GM12878 (cell line): ENCODE data around the gene RIMBP2. TPM values are rescaled to one million over a fixed set of nuclear protein-coding genes. Genes with fewer than 3 reads are reported as not detected.

Experiments
- ATAC-seq: fragments of 200-7000 bp; cut with Tn5 transposase; 3 replicates; pipeline ENCODE4 v1.9.1; 2020; ENCODE audit warnings: mild to moderate bottlenecking, moderate library complexity
- BruUV-seq: library from RNA; stranded (reverse); fragments of 400-500 nt; replicated peaks from 2 replicates; lab custom pipeline; 2021; lab: Mats Ljungman, UMichigan
- CTCF ChIA-PET: fragments of 300-600 bp; sonication (Branson Sonifier 250); formaldehyde crosslinking; extraction: SDS; loops from one replicate; lab custom pipeline; 2021; ENCODE audit warnings: inconsistent platforms; lab: Yijun Ruan, JAX
- POLR2A ChIA-PET: fragments of 350-600 bp; formaldehyde crosslinking; extraction: SDS; loops from one replicate; lab custom pipeline; 2021; ENCODE audit warnings: inconsistent platforms; lab: Charles Lee
- RAD21 ChIA-PET: fragments of 300-600 bp; sonication (Branson Sonifier 250); formaldehyde crosslinking; loops from one replicate; lab custom pipeline; 2023; ENCODE audit warnings: antibody characterized with exemption; ENCODE audit not compliant: unreplicated experiment; lab: Charles Lee
- SMC1A ChIA-PET: fragments of 300-600 bp; sonication (Branson Sonifier 250); formaldehyde crosslinking; loops from one replicate; lab custom pipeline; 2023; ENCODE audit not compliant: unreplicated experiment, uncharacterized antibody; lab: Charles Lee
- DNase-seq: peaks from one replicate; pipeline ENCODE4 v3.0.0-alpha.2; 2011; ENCODE audit warnings: low read depth, low spot score
- FAIRE-seq: peaks from 3 replicates; lab custom pipeline; 2011; peaks lifted over from hg19 to GRCh38; lab: Jason Lieb, UNC
- H2AFZ ChIP-seq: 2 replicates; pipeline ENCODE4 v1.6.0; 2011; ENCODE audit warnings: low read depth, low read length, control low read depth; ENCODE audit not compliant: control insufficient read depth
- H3K27ac ChIP-seq: 2 replicates; pipeline ENCODE4 v1.5.1; 2011; ENCODE audit warnings: control low read depth; ENCODE audit not compliant: control insufficient read depth, insufficient read depth
- H3K27me3 ChIP-seq, 2 experiments: replicated peaks in 1 of 2; 2 replicates each; pipeline versions ENCODE4 v1.6.0 to v1.6.1; 2011; ENCODE audit warnings: low read length in 1 of 2; ENCODE audit not compliant: control insufficient read depth in 2 of 2, insufficient read depth in 2 of 2
- H3K36me3 ChIP-seq, 2 experiments: 2 replicates each; pipeline ENCODE4 v1.5.1; 2011; ENCODE audit warnings: low read length in 1 of 2; ENCODE audit not compliant: control insufficient read depth in 2 of 2, insufficient read depth in 2 of 2
- H3K4me1 ChIP-seq: 2 replicates; pipeline ENCODE4 v1.6.1; 2011; ENCODE audit warnings: mild to moderate bottlenecking, low read length, moderate library complexity, mixed read lengths; ENCODE audit not compliant: control insufficient read depth, insufficient read depth
- H3K4me2 ChIP-seq: 2 replicates; pipeline ENCODE4 v1.6.0; 2011; ENCODE audit warnings: control low read depth; ENCODE audit not compliant: control insufficient read depth, insufficient read depth
- H3K4me3 ChIP-seq: fragments of 200-600 bp; sonication (generic); 2 replicates; pipeline ENCODE4 v1.5.1; 2016
- H3K79me2 ChIP-seq: 2 replicates; pipeline ENCODE4 v1.6.0; 2011; ENCODE audit warnings: low read length; ENCODE audit not compliant: control insufficient read depth, insufficient read depth
- H3K9ac ChIP-seq: 2 replicates; pipeline ENCODE4 v1.8.0; 2011; ENCODE audit warnings: low read length, control low read depth, mixed read lengths; ENCODE audit not compliant: control insufficient read depth, insufficient read depth
- H3K9me3 ChIP-seq: replicated peaks from 3 replicates; pipeline ENCODE4 v1.5.1; 2011; ENCODE audit warnings: mild to moderate bottlenecking, low read length; ENCODE audit not compliant: control insufficient read depth, insufficient read depth
- H4K20me1 ChIP-seq: 2 replicates; pipeline ENCODE4 v1.6.0; 2011; ENCODE audit not compliant: control insufficient read depth, insufficient read depth
- BCL11A ChIP-seq: IDR thresholded peaks from 2 replicates; pipeline ENCODE4 v1.6.1; 2011; ENCODE audit warnings: low read depth, low read length
- CBX5 ChIP-seq: sonication (generic); IDR thresholded peaks from 2 replicates; pipeline ENCODE4 v1.6.1; 2016; ENCODE audit warnings: low read depth, moderate library complexity, mild to moderate bottlenecking, inconsistent platforms
- HDAC2 ChIP-seq: fragments of 200-600 bp; sonication (generic); IDR thresholded peaks from 2 replicates; pipeline ENCODE4 v1.6.1; 2017
- HDGF ChIP-seq: fragments of 450-650 bp; IDR thresholded peaks from 2 replicates; pipeline ENCODE4 v1.6.1; 2016; ENCODE audit warnings: antibody characterized with exemption
- KLF5 ChIP-seq: fragments of 450-650 bp; IDR thresholded peaks from 2 replicates; pipeline ENCODE4 v1.6.1; 2014; ENCODE audit warnings: mild to moderate bottlenecking; ENCODE audit not compliant: partially characterized antibody
- NFIC ChIP-seq: IDR thresholded peaks from 2 replicates; pipeline ENCODE4 v1.6.1; 2012; ENCODE audit warnings: low read depth, mild to moderate bottlenecking, inconsistent platforms, low read length, moderate library complexity
- NFYB ChIP-seq: IDR thresholded peaks from 2 replicates; pipeline ENCODE4 v1.6.1; 2011; ENCODE audit warnings: low read depth, mild to moderate bottlenecking, low read length, improper control_type of control experiment, moderate library complexity; ENCODE audit not compliant: insufficient read depth
- NR2C1 ChIP-seq: fragments of 450-650 bp; IDR thresholded peaks from 2 replicates; pipeline ENCODE4 v1.6.1; 2017; ENCODE audit warnings: antibody characterized with exemption, mild to moderate bottlenecking, moderate library complexity
- NRF1 ChIP-seq: conservative IDR thresholded peaks from 2 replicates; pipeline ENCODE4 v1.6.1; 2011; ENCODE audit warnings: mild to moderate bottlenecking, low read depth, low read length, improper control_type of control experiment
- RAD51 ChIP-seq: fragments of 450-650 bp; IDR thresholded peaks from 2 replicates; pipeline ENCODE4 v1.6.1; 2016; ENCODE audit warnings: moderate library complexity, mild to moderate bottlenecking, inconsistent platforms
- RELA ChIP-seq: fragments of 450-650 bp; IDR thresholded peaks from 2 replicates; pipeline ENCODE4 v1.8.0; 2014; ENCODE audit warnings: borderline replicate concordance; ENCODE audit not compliant: partially characterized antibody
- SMC3 ChIP-seq: IDR thresholded peaks from 2 replicates; pipeline ENCODE4 v1.6.1; 2011; ENCODE audit warnings: low read length, improper control_type of control experiment, borderline replicate concordance
- SUPT20H ChIP-seq: IDR thresholded peaks from 2 replicates; pipeline ENCODE4 v1.6.1; 2011; ENCODE audit warnings: low read depth, mild to moderate bottlenecking, low read length, moderate library complexity, borderline replicate concordance; ENCODE audit not compliant: control insufficient read depth
- TARDBP ChIP-seq: IDR thresholded peaks from 2 replicates; pipeline ENCODE4 v1.6.1; 2016; ENCODE audit warnings: borderline replicate concordance
- USF2 ChIP-seq: IDR thresholded peaks from 2 replicates; pipeline ENCODE4 v1.6.1; 2011; ENCODE audit warnings: low read depth, low read length, improper control_type of control experiment, borderline replicate concordance
- ZBED1 ChIP-seq: IDR thresholded peaks from 2 replicates; pipeline ENCODE4 v1.6.1; 2016; ENCODE audit warnings: borderline replicate concordance
- ZBTB40 ChIP-seq: fragments of 450-650 bp; IDR thresholded peaks from 2 replicates; pipeline ENCODE4 v1.6.1; 2016; ENCODE audit warnings: mild to moderate bottlenecking, moderate library complexity, borderline replicate concordance
- ZZZ3 ChIP-seq: IDR thresholded peaks from 2 replicates; pipeline ENCODE4 v1.6.1; 2011; ENCODE audit warnings: low read depth; ENCODE audit not compliant: control insufficient read depth, insufficient read length
- WGBS: methylation state at CpG from one replicate; pipeline ENCODE4 v1.1.6; 2016; ENCODE audit warnings: low lambda C conversion rate; ENCODE audit not compliant: insufficient replicate concordance, insufficient coverage; ENCODE audit errors: missing lambda C conversion rate; 5-methylcytosine and 5-hydroxymethylcytosine counted together
- in situ Hi-C: fragments of 300-500 bp; cut with MboI; formaldehyde crosslinking; loops from 9 replicates; pipeline ENCODE4 v1.14.3; 2018; ENCODE audit warnings: mixed read lengths
- intact Hi-C: fragments of 100-400 bp; cut with micrococcal nuclease; formaldehyde crosslinking; loops from one replicate; pipeline ENCODE4 v1.14.2; 2022; ENCODE audit not compliant: unreplicated experiment
- polyA plus RNA-seq, 11 experiments: library from polyadenylated mRNA; depleted of rRNA in 4 of 11; unstranded in 6 of 11; stranded (reverse) in 5 of 11; fragments of >200 nt; fragmentation: Nextera tagmentation in 4 of 11; fragmentation: Illumina TruSeq in 1 of 11; extraction: Ambion mirVana in 4 of 11; extraction: Trizol in 1 of 11; gene quantifications; 1 replicate in 1 of 11; 2 replicates in 10 of 11; pipeline versions ENCODE4 v1.2.1 to v1.2.3, GENCODE V29; 2011 to 2016; ENCODE audit warnings: inconsistent platforms in 2 of 11, missing spikeins in 2 of 11, low read depth in 1 of 11
- total RNA-seq, 4 experiments: library from RNA; depleted of rRNA in 3 of 4; stranded (reverse); fragments of >200 nt in 3 of 4; fragmentation: Illumina TruSeq in 1 of 4; extraction: Trizol in 1 of 4; gene quantifications; 2 replicates each; pipeline versions ENCODE4 v1.2.1 to v1.2.3, GENCODE V29; 2013 to 2021
- TF ChIP-seq, protein P1 (sequence below): fragments of 450-650 bp; IDR thresholded peaks from 2 replicates; pipeline ENCODE4 v1.6.1; 2017; ENCODE audit warnings: low read depth, mild to moderate bottlenecking, moderate library complexity

The RIMBP2 gene
- total and polyA plus RNA-seq, 10 of the 15 experiments (the other 5 are each of a cell fraction or from before 2014, with no cell fraction given), result 0.04 to 2.9 (median 0.07) TPM; not detected in 1

GRCh38 chr12:130374083-130374482, 342.0 kb downstream of the RIMBP2 start:
- SMC1A ChIA-PET, result interaction anchor here (1.8 kb wide), 1 partner anchor 11 kb away, joined by 7 read pairs; no protein-coding TSS in a partner anchor
- H3K27ac ChIP-seq, result no peak overlapping the region
- H3K9me3 ChIP-seq, result no peaks in the 10 kb centered on the region; the same call in 2 of the 3 replicates
- FAIRE-seq (no peak), DNase-seq (no peak), ATAC-seq (no peak)
- intact Hi-C loops (no loop called here), in situ Hi-C loops (no loop called here)
- POLR2A ChIA-PET, result no interaction called here
- no peaks in the 10 kb centered on the region for H3K27me3 ChIP-seq
- no TSS peak for BruUV-seq
- no peak overlapping the region for H3K4me2 ChIP-seq
- H3K9ac ChIP-seq, result no peak overlapping the region
- no peaks in the 10 kb centered on the region for H3K36me3 ChIP-seq
- no peak overlapping the region for H3K4me3 ChIP-seq
- no peaks in the 10 kb centered on the region for H3K79me2 ChIP-seq
- no peaks in the 10 kb centered on the region for H4K20me1 ChIP-seq
- H3K4me1 ChIP-seq, result no peaks in the 10 kb centered on the region
- no peak overlapping the region for H2AFZ ChIP-seq
- RAD21 ChIA-PET, result no interaction called here
- 12% methylated on average over 4 of the region's 4 CpGs for WGBS
- CTCF ChIA-PET, result interaction anchor here (0.9 kb wide), 1 partner anchor 9 kb away, joined by 3 read pairs; no protein-coding TSS in a partner anchor
- TF ChIP-seq HDGF (no peak), RELA (no peak), HDAC2 (no peak), CBX5 (no peak), ZZZ3 (no peak), SMC3 (no peak), BCL11A (no peak), NRF1 (no peak), SUPT20H (no peak), NR2C1 (no peak), TARDBP (no peak), RAD51 (no peak), NFIC (no peak), USF2 (no peak), NFYB (no peak), ZBED1 (no peak), KLF5 (no peak), ZBTB40 (no peak)
- TF ChIP-seq, protein P1, sequence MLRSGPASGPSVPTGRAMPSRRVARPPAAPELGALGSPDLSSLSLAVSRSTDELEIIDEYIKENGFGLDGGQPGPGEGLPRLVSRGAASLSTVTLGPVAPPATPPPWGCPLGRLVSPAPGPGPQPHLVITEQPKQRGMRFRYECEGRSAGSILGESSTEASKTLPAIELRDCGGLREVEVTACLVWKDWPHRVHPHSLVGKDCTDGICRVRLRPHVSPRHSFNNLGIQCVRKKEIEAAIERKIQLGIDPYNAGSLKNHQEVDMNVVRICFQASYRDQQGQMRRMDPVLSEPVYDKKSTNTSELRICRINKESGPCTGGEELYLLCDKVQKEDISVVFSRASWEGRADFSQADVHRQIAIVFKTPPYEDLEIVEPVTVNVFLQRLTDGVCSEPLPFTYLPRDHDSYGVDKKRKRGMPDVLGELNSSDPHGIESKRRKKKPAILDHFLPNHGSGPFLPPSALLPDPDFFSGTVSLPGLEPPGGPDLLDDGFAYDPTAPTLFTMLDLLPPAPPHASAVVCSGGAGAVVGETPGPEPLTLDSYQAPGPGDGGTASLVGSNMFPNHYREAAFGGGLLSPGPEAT, result no peak
